Measurements from ENCODE around the gene PLD5.
"Not testable (repeated sequence)": the region's sequence is repeated elsewhere in the genome, so short reads cannot be mapped to it uniquely, and the experiment has no call there.

PLD5 gene

DNA sequence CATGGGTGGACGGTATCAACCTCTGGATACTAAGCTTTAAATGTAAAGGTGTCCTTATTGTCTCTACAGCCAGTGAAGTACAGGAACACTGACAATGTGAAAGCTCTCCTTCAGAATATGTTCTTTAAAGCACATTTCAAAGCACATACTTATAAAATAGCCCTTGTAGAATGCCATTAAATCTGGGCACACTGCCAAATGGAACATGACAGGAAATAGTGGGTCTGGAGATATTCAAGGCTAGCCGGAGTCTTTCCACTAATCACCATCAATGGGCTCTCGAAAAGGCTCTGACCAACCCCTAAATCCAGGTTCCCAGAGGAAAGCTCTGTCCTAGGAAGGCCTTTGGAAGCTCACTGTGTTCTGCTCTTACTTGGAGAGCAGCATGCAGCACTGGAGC is 46.6 kb downstream of the PLD5 start:
- H3K4me1 ChIP-seq (ENCODE audit: control insufficient read depth, insufficient read depth, low read length): no peaks in the 10 kb centered on the region
- no peaks in the 10 kb centered on the region for H3K27me3 ChIP-seq (replicated peaks; ENCODE audit: control insufficient read depth, insufficient read depth, low read length)
- H3K9me3 ChIP-seq (ENCODE audit: control insufficient read depth, low read length): no peaks in the 10 kb centered on the region
- no peaks in the 10 kb centered on the region for H3K36me3 ChIP-seq (ENCODE audit: control insufficient read depth, insufficient read depth, low read length, severe bottlenecking)
- no peak overlapping the region for H3K9ac ChIP-seq (ENCODE audit: low read length)
- no peak overlapping the region for H3K4me3 ChIP-seq (ENCODE audit: low read length)
- no peak for DNase-seq (ENCODE audit: low read depth)

DNA sequence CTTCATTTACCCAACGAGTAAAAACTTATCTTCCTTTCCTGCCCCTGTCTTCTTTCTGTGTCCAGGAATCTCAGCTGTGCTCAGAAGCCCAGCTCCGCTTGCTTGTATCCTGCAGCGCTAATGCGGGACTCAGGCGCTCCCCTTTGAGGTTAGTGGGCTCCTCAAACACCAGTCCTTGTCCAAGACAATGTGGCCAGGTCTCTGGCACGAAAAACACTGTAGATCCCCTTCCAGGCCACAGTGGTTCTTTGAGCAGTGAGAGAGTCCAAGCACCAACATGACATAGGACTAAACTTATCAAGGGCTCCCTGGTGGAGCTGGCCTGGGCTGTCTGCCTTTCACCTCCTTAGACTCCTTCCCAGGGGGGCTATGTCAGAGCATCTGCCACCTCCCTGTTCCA is 53.7 kb downstream of the PLD5 start:
- Histone ChIP-seq H3K4me1 (ENCODE audit: control insufficient read depth, insufficient read depth, low read length) (no peaks in the 10 kb centered on the region), H3K9ac (ENCODE audit: low read length) (no peak overlapping the region), H3K36me3 (ENCODE audit: control insufficient read depth, insufficient read depth, low read length, severe bottlenecking) (no peaks in the 10 kb centered on the region), H3K9me3 (ENCODE audit: control insufficient read depth, low read length) (no peaks in the 10 kb centered on the region), H3K27me3 (replicated peaks; ENCODE audit: control insufficient read depth, insufficient read depth, low read length) (peaks cover 2% of the 10 kb centered on the region), H3K4me3 (ENCODE audit: low read length) (no peak overlapping the region)
- DNase-seq (ENCODE audit: low read depth): no peak

GRCh38 chr1:242468784-242469183 is 55.7 kb downstream of the PLD5 start:
- Histone ChIP-seq H3K9me3 (ENCODE audit: control insufficient read depth, low read length) (no peaks in the 10 kb centered on the region), H3K27me3 (replicated peaks; ENCODE audit: control insufficient read depth, insufficient read depth, low read length) (peaks cover 2% of the 10 kb centered on the region), H3K36me3 (ENCODE audit: control insufficient read depth, insufficient read depth, low read length, severe bottlenecking) (no peaks in the 10 kb centered on the region), H3K4me1 (ENCODE audit: control insufficient read depth, insufficient read depth, low read length) (no peaks in the 10 kb centered on the region), H3K4me3 (ENCODE audit: low read length) (no peak overlapping the region), H3K9ac (ENCODE audit: low read length) (no peak overlapping the region)
- no peak for DNase-seq (ENCODE audit: low read depth)

DNA sequence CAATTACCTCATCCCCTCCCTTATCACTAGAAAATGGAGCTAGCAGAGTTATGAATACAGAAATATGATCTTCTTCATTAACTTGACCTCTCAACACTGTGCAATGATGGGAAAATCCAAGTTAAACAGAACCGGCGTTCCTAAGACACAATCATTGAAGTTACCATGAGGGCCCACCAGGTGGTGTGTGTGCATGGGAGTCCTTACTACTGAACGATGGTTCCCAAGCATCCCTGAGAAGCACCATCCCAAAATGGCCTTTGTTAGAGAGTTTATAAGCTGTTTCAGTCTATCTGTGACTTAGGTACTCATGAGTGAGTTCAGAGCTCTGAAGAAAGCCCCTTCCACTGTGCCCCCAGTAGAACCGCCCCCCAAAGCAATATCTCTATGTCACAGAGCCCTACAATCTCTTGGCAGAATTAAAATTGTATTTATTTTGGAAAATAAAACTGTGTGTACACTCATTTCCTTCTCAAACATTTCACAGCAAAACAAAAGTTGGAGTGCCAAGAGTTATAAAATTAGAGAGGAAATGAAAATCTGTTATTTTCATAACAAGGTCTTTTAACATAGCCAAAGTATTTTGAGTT is 56.8 kb downstream of the PLD5 start:
- no peaks in the 10 kb centered on the region for H3K4me1 ChIP-seq (ENCODE audit: control insufficient read depth, insufficient read depth, low read length)
- peaks cover 2% of the 10 kb centered on the region for H3K27me3 ChIP-seq (replicated peaks; ENCODE audit: control insufficient read depth, insufficient read depth, low read length)
- H3K9ac ChIP-seq (ENCODE audit: low read length): no peak overlapping the region
- H3K4me3 ChIP-seq (ENCODE audit: low read length): no peak overlapping the region
- no peaks in the 10 kb centered on the region for H3K36me3 ChIP-seq (ENCODE audit: control insufficient read depth, insufficient read depth, low read length, severe bottlenecking)
- peak; percentile 47 for DNase-seq (ENCODE audit: low read depth)
- H3K9me3 ChIP-seq (ENCODE audit: control insufficient read depth, low read length): no peaks in the 10 kb centered on the region

- no peak for DNase-seq (ENCODE audit: low read depth)
- H3K36me3 ChIP-seq (ENCODE audit: control insufficient read depth, insufficient read depth, low read length, severe bottlenecking): no peaks in the 10 kb centered on the region
- H3K4me1 ChIP-seq (ENCODE audit: control insufficient read depth, insufficient read depth, low read length): no peaks in the 10 kb centered on the region
- H3K4me3 ChIP-seq (ENCODE audit: low read length): no peak overlapping the region
- peaks cover 3% of the 10 kb centered on the region for H3K27me3 ChIP-seq (replicated peaks; ENCODE audit: control insufficient read depth, insufficient read depth, low read length)
- no peak overlapping the region for H3K9ac ChIP-seq (ENCODE audit: low read length)
- no peaks in the 10 kb centered on the region for H3K9me3 ChIP-seq (ENCODE audit: control insufficient read depth, low read length)
These were observed 61.6 kb downstream of the PLD5 start for GRCh38 chr1:242462867-242463266.

DNA sequence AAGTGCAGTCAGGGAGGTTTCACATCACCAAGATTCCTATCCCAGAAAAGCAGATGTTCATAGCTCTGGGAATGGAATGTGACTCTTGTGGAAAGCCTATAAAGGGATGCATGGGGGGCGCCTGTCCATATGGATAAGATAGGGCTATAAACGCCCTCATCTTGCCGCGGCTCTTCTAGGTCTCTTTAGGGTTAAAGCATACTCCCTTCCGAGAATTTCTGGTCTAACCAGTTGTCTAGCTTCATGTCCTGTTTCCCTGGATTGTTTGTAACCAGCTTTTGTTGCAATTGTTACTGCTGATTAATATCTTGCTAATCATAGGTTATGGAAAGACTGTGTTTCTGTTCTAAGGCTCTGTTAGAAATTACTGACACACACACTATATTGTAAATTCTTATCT is 64.8 kb downstream of the PLD5 start:
- H3K4me1 ChIP-seq (ENCODE audit: control insufficient read depth, insufficient read depth, low read length); H3K9ac ChIP-seq (ENCODE audit: low read length); H3K4me3 ChIP-seq (ENCODE audit: low read length); H3K36me3 ChIP-seq (ENCODE audit: control insufficient read depth, insufficient read depth, low read length, severe bottlenecking); DNase-seq (ENCODE audit: low read depth); H3K9me3 ChIP-seq (ENCODE audit: control insufficient read depth, low read length): not testable (repeated sequence)
- H3K27me3 ChIP-seq (replicated peaks; ENCODE audit: control insufficient read depth, insufficient read depth, low read length): peaks cover 28% of the 10 kb centered on the region

- Histone ChIP-seq H3K9me3 (ENCODE audit: control insufficient read depth, low read length) (no peaks in the 10 kb centered on the region), H3K4me1 (ENCODE audit: control insufficient read depth, insufficient read depth, low read length) (no peaks in the 10 kb centered on the region), H3K4me3 (ENCODE audit: low read length) (no peak overlapping the region), H3K36me3 (ENCODE audit: control insufficient read depth, insufficient read depth, low read length, severe bottlenecking) (no peaks in the 10 kb centered on the region), H3K27me3 (replicated peaks; ENCODE audit: control insufficient read depth, insufficient read depth, low read length) (peaks cover 28% of the 10 kb centered on the region), H3K9ac (ENCODE audit: low read length) (no peak overlapping the region)
- peak; percentile 3 for DNase-seq (ENCODE audit: low read depth)
These were observed 67.7 kb downstream of the PLD5 start for GRCh38 chr1:242456726-242457269.

DNA sequence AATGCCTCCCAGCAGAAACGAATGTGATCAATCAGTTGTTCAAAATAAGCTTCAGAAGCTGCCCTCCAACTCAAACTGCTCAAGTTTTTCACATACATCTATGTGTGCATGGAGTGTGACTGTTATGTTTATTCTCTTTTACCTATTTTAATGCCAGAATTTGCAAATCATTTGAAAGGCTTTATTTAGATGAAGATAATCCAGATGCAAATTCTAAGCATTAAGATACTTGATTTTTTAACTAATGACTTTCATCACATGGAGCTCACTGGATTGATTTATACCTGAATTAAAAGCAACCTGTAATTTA is 69.5 kb downstream of the PLD5 start:
- no peak overlapping the region for H3K4me3 ChIP-seq (ENCODE audit: low read length)
- H3K27me3 ChIP-seq (replicated peaks; ENCODE audit: control insufficient read depth, insufficient read depth, low read length): peaks cover 35% of the 10 kb centered on the region
- H3K4me1 ChIP-seq (ENCODE audit: control insufficient read depth, insufficient read depth, low read length): no peaks in the 10 kb centered on the region
- DNase-seq (ENCODE audit: low read depth): no peak
- H3K9me3 ChIP-seq (ENCODE audit: control insufficient read depth, low read length): no peaks in the 10 kb centered on the region
- H3K36me3 ChIP-seq (ENCODE audit: control insufficient read depth, insufficient read depth, low read length, severe bottlenecking): no peaks in the 10 kb centered on the region
- no peak overlapping the region for H3K9ac ChIP-seq (ENCODE audit: low read length)

- Histone ChIP-seq H3K9ac (ENCODE audit: low read length) (no peak overlapping the region), H3K4me1 (ENCODE audit: control insufficient read depth, insufficient read depth, low read length) (no peaks in the 10 kb centered on the region), H3K4me3 (ENCODE audit: low read length) (no peak overlapping the region), H3K9me3 (ENCODE audit: control insufficient read depth, low read length) (no peaks in the 10 kb centered on the region), H3K36me3 (ENCODE audit: control insufficient read depth, insufficient read depth, low read length, severe bottlenecking) (no peaks in the 10 kb centered on the region), H3K27me3 (replicated peaks; ENCODE audit: control insufficient read depth, insufficient read depth, low read length) (peaks cover 39% of the 10 kb centered on the region)
- peak; percentile 64 for DNase-seq (ENCODE audit: low read depth)
These were observed 70.0 kb downstream of the PLD5 start for GRCh38 chr1:242454262-242455051.

DNA sequence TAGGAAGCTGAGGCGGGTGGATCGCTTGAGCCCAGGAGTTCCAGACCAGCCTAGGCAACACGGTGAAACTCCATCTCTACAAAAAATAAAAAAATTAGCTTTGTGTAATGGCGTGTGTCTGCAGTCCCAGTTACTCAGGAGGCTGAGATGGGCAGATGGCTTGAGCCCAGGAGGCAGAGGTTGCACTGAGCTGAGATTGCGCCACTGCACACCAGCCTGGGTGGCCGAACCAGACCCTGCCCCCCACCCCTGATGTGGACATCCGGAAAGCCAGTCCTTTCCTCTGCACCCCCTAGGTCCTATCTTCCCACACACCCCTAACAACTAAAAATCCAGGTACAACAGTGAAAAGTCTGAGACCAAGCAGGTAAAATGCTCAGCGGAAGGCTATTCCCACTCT is 71.9 kb downstream of the PLD5 start:
- H3K4me1 ChIP-seq (ENCODE audit: control insufficient read depth, insufficient read depth, low read length): no peaks in the 10 kb centered on the region
- H3K4me3 ChIP-seq (ENCODE audit: low read length): no peak overlapping the region
- no peaks in the 10 kb centered on the region for H3K9me3 ChIP-seq (ENCODE audit: control insufficient read depth, low read length)
- peaks cover 46% of the 10 kb centered on the region for H3K27me3 ChIP-seq (replicated peaks; ENCODE audit: control insufficient read depth, insufficient read depth, low read length)
- H3K9ac ChIP-seq (ENCODE audit: low read length): no peak overlapping the region
- DNase-seq (ENCODE audit: low read depth): no peak
- H3K36me3 ChIP-seq (ENCODE audit: control insufficient read depth, insufficient read depth, low read length, severe bottlenecking): no peaks in the 10 kb centered on the region

GRCh38 chr1:242449661-242450060 is 74.8 kb downstream of the PLD5 start:
- Histone ChIP-seq H3K9me3 (ENCODE audit: control insufficient read depth, low read length) (no peaks in the 10 kb centered on the region), H3K36me3 (ENCODE audit: control insufficient read depth, insufficient read depth, low read length, severe bottlenecking) (no peaks in the 10 kb centered on the region), H3K4me1 (ENCODE audit: control insufficient read depth, insufficient read depth, low read length) (no peaks in the 10 kb centered on the region), H3K9ac (ENCODE audit: low read length) (no peak overlapping the region), H3K4me3 (ENCODE audit: low read length) (no peak overlapping the region), H3K27me3 (replicated peaks; ENCODE audit: control insufficient read depth, insufficient read depth, low read length) (peaks cover 24% of the 10 kb centered on the region)
- DNase-seq (ENCODE audit: low read depth): no peak

Data from adipocyte (in vitro differentiated cells).